Head of caudate nucleus (tissue), 42 donors: ENCODE measurements around the gene PIGL.
A peak's percentile ranks its signal among the peaks of the same experiment; 100 is the strongest.
"Not testable (repeated sequence)": the region's sequence is repeated elsewhere in the genome, so short reads cannot be mapped to it uniquely, and the experiment has no call there.

ENCODE experiments used
- DNase-seq, 42 donors: peaks; one replicate each; pipeline versions ENCODE4 v3.0.0 to v3.0.0-alpha.2; 2020 to 2021; ENCODE audit warnings: mixed read lengths in 7 of 42
- intact Hi-C: fragments of 100-400 bp; cut with DNase I; formaldehyde crosslinking; loops from one replicate; pipeline ENCODE4 v1.15.0; 2022

Gene PIGL

GRCh38 chr17:16296072-16296471 lies 79.1 kb downstream of the PIGL start:
- DNase-seq: not testable (repeated sequence)

GRCh38 chr17:16297367-16298139 lies 80.5 kb downstream of the PIGL start:
- DNase-seq: no peak

More at GRCh38 chr17:16296072-16296471, 79.1 kb downstream of the PIGL start:
- intact Hi-C loops: not testable (repeated sequence)

GRCh38 chr17:16298140-16298662 lies 81.2 kb downstream of the PIGL start:
- DNase-seq: no peak
- intact Hi-C loops: no loop called here

More at GRCh38 chr17:16297367-16298139, 80.5 kb downstream of the PIGL start:
- intact Hi-C loops: no loop called here

- intact Hi-C loops: no loop called here
- DNase-seq: no peak
These were observed 83.5 kb downstream of the PIGL start for GRCh38 chr17:16300554-16300953.

- no peak for DNase-seq
- intact Hi-C loops: no loop called here
These were observed 85.2 kb downstream of the PIGL start for GRCh38 chr17:16301963-16302855.

GRCh38 chr17:16302856-16303255 lies 85.8 kb downstream of the PIGL start:
- DNase-seq: no peak

GRCh38 chr17:16304830-16305229 lies 87.8 kb downstream of the PIGL start:
- DNase-seq: peak in 1 of 42 donors; percentile 9
- intact Hi-C loops: no loop called here

More at GRCh38 chr17:16302856-16303255, 85.8 kb downstream of the PIGL start:
- intact Hi-C loops: no loop called here

- no peak for DNase-seq
- intact Hi-C loops: no loop called here
These were observed 89.2 kb downstream of the PIGL start for GRCh38 chr17:16306211-16306610.

GRCh38 chr17:16312061-16312460 lies 95.1 kb downstream of the PIGL start:
- DNase-seq, intact Hi-C loops: not testable (repeated sequence)

GRCh38 chr17:16313139-16314090 lies 96.4 kb downstream of the PIGL start:
- intact Hi-C loops: no loop called here

GRCh38 chr17:16314189-16314588 lies 97.2 kb downstream of the PIGL start:
- DNase-seq: no peak
- intact Hi-C loops: no loop called here

More at GRCh38 chr17:16313139-16314090, 96.4 kb downstream of the PIGL start:
- DNase-seq: no peak

GRCh38 chr17:16314859-16315258 lies 97.8 kb downstream of the PIGL start:
- intact Hi-C loops: no loop called here
- no peak for DNase-seq

GRCh38 chr17:16319969-16320368 lies 103.0 kb downstream of the PIGL start:
- DNase-seq: no peak
- intact Hi-C loops: no loop called here

GRCh38 chr17:16322636-16323035 lies 105.6 kb downstream of the PIGL start:
- intact Hi-C loops: no loop called here
- DNase-seq: no peak

GRCh38 chr17:16325964-16326363 lies 109.0 kb downstream of the PIGL start:
- DNase-seq: no peak
- intact Hi-C loops: no loop called here

GRCh38 chr17:16327018-16327417 lies 110.0 kb downstream of the PIGL start:
- intact Hi-C loops: no loop called here
- no peak for DNase-seq

GRCh38 chr17:16328997-16329396 lies 112.0 kb downstream of the PIGL start:
- no peak for DNase-seq
- intact Hi-C loops: no loop called here

- peak in 2 of 42 donors; percentile 8 to 47 for DNase-seq
- intact Hi-C loops: no loop called here
These were observed 112.7 kb downstream of the PIGL start for GRCh38 chr17:16329519-16330271.
